Ramos (cell line): Measurements from ENCODE around the gene DAPK1.

Source experiments
- in situ Hi-C: fragments of 300-500 bp; cut with MboI; formaldehyde crosslinking; loops from one replicate; pipeline ENCODE4 v1.14.3; 2022; ENCODE audit warnings: low sequenced_read_pairs; ENCODE audit not compliant: unreplicated experiment

Gene DAPK1

DNA sequence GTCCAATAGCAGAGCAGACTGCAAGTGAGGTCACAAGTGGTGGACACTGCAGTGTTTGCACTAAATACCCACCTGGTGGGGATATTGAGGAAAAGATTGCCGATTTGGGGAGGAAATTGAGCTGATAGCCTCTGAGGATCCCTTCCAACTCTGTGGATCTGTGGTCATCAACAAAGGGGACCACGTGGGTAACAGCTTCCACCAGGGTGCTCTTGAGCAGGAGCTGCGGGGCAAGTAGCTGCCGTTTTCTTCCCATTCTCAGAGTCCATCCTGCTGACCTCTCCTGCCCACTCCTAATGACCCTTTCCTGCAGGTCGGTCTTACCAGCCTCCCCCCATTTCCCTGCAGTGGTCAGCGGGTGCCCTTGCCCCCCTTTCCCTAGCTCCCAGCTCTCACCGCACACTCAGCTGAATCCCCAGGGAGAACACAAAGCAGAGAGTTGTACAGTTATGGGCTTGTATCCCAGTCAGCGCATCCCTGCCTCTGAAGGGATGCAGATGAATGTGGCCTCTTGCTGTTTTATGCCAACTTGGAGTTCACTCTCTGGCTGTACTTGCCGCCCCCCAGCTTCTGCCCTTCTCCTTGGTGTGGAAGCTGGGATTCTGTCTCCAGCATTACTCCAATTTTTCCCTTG is 18.0 kb downstream of the DAPK1 start:
- in situ Hi-C loops, result no loop called here

DNA sequence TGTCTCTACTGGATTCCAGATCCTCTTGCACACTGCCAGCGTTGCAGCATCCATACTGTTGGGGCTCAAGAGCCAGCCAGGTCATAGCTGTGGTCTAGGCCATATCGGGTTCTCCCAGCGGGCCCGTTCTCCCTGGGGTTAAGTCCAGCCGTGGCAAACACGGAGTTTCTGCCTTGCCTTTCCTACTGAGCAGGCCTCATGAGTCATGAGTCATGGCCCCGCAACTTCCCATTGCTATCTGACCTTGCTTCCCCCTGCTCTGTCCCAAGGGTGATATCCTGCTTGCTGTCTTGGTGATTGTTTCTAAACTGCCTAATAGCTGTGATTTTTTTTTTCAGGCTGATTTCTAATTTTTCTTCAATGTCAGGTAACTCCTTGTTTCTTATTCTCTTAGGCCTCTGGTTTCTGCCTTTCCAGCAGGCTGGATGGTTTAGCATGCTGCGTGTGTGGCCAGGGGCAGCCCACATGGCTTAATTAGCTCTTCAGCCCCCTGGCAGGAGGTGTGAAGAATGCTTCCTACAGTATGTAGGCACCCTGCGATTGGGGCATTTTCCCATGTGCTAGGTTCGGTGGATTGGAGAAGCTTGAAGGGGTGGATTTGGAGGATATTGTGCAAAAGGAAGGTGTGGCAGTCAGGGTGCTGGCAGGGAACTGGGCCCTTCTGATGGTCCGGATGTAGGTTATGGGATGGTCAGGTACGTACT is 18.7 kb downstream of the DAPK1 start:
- in situ Hi-C loops, result no loop called here

GRCh38 chr9:87516926-87517290 is 19.2 kb downstream of the DAPK1 start:
- in situ Hi-C loops, result no loop called here

DNA sequence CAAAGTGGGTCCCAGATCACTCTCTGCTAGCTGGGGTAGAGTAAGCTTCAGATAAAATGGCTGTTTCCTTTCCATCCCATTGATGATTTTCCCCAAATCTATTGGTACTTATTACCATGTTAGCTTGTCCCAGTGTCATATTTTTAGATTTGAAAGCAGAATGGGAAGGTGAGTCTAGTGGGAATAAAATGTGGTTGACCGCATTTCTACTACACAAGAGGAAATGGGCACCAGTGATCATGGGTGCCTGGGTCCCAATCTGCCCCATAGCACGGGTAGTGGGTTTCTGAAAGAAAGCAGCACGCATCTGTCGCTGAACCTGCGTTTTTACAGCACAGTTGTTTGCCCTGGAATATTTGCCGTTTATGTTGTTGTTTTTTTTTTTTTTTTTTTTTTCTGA is 20.1 kb downstream of the DAPK1 start:
- in situ Hi-C loops, result no loop called here

- in situ Hi-C loops, result no loop called here
Measured at GRCh38 chr9:87518702-87519335, 21.2 kb downstream of the DAPK1 start.

GRCh38 chr9:87519461-87519860 is 21.8 kb downstream of the DAPK1 start:
- in situ Hi-C loops, result no loop called here

GRCh38 chr9:87520172-87520683 is 22.6 kb downstream of the DAPK1 start:
- in situ Hi-C loops, result no loop called here

DNA sequence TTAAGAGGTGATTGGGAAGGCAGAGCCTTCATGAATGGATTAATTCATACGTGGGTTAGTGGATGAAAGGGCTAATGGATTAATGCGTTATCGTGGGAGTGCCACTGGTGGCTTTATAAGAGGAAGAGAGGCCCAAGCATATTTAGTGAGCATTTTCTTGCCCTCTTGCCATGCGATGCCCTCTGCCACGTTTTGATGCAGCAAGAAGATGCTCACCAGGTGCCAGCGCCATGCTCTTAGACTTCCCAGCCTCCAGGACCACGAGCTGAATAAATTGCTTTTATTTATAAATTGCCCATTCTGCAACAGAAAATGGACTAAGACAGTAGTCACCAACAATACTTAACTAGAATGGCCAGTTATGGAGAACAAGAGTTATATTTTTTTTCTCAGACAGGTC is 24.2 kb downstream of the DAPK1 start:
- in situ Hi-C loops, result no loop called here

DNA sequence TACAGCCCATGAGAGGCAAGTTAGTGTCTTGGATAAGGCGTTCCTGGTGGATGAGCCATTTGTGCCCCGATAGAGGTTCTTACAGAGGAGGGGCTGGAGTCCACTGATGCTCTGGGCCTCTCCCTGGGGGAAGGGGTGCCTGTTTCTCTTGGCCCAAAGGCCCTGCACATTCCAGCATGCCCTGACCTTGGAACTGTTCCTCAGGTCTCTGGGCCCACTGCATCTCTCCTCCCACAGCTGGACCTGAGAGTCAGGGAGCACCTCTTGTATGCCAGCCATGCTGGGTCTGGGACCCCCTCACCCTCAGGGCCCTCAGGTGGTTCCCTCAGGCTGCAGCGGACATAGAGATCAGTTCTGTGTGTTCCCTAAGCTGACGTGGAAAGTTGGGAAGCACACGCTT is 26.4 kb downstream of the DAPK1 start:
- in situ Hi-C loops, result no loop called here

- in situ Hi-C loops, result no loop called here
Measured at GRCh38 chr9:87525546-87526303, 28.1 kb downstream of the DAPK1 start.

- in situ Hi-C loops, result no loop called here
Measured at GRCh38 chr9:87527211-87527916, 29.7 kb downstream of the DAPK1 start.

DNA sequence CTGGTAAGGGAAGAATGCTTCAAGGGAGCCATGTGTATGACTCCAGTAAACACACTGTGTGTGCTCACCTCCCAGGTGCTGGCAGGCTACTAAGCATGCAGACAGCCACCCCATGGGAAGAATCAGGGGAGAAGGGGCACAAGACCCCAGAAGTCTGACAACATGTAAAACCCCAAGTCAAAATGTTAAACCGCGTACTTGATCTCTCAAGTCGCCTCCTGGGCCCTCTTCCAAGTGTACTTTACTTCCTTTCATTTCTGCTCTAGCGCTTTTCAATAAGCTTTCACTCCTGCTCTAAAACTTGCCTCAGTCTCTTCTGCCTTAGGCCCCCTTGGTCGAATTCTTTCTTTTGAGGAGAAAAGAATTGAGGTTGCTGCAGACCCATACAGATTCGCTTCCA is 31.3 kb downstream of the DAPK1 start:
- in situ Hi-C loops, result no loop called here

DNA sequence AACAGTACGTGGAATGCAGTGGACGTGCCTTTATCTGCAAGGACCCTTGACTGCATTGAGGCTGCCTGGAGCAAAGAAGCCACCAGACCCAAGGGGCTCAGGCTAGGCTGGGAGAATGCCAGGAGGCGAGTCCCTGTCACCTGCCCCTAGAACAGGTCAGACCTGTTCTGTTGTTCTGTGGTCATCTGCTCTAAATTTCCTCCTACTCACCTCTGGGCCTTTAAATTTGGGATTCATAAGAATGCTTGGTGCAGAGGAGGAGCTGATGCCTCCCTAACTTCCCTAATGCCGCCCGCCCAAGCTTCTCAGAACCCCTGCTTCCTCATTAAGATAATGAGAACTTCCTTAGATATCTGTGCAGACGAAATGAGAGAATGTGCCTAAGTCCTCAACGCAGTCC is 32.0 kb downstream of the DAPK1 start:
- in situ Hi-C loops, result no loop called here

- in situ Hi-C loops, result no loop called here
Measured at GRCh38 chr9:87530716-87531115, 33.0 kb downstream of the DAPK1 start.

- in situ Hi-C loops, result no loop called here
Measured at GRCh38 chr9:87531370-87532295, 34.0 kb downstream of the DAPK1 start.

GRCh38 chr9:87533271-87533670 is 35.6 kb downstream of the DAPK1 start:
- in situ Hi-C loops, result no loop called here

GRCh38 chr9:87534036-87534435 is 36.4 kb downstream of the DAPK1 start:
- in situ Hi-C loops, result no loop called here

DNA sequence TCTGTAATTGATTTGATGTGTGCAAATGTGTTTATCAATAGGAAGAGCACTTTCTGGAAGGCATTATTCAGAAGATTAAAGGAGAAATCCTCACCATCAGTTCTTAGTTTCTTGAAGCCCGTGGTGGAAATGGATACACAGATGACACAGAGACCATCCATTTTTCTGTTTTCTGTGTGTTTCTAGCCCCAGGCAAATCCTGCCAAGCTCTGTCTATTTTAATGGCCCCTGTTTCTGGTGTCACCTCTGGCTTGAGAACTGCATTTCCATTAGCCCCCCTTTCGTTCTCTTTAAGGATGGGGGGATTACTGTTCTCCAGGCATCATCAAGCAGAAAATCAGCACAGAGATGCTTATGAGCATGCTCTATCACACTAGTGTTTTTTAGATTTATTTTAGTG is 37.3 kb downstream of the DAPK1 start:
- in situ Hi-C loops, result no loop called here

DNA sequence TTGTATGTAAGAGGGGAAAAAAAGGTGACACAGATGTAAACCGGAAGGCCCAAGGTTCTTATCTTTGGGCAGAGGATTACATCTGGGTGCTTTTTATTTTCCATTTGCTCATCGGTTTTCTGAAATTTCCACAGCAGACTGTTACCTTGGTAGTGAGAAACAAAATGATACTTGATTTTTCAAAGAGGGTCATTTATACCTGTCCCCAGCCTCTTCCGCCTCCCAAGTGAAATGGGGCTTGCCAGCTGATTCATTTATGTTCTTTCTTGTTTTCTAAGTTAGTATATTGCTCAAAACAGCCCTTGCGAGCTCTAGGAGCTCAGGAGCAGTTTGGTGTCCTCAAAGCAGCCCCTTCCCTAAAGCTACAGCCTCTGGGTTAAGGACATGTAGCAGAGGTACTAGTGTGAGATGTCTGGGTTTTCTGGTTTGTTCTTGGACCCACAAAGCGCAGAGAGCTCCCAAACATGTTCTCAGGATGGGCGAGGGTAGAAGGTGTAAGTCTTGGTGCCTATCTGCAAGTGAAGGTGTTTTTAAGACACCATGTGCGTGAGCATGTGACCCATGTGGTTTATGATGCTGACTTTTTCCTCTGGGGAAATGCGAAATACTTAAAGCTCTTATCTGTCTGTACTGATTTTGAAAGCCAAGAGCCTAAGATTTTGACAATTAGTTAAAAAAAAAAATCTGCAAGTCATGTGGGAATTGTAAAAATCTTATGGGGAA is 38.3 kb downstream of the DAPK1 start:
- in situ Hi-C loops, result no loop called here
